GM23248 (cell line): ENCODE results near the gene NEUROD6.

Experiments used
- EZH2 ChIP-seq: fragments of 200-600 bp; sonication (generic); IDR thresholded peaks from 2 replicates; pipeline ENCODE4 v1.6.1; 2018; ENCODE audit warnings: antibody characterized with exemption, mild to moderate bottlenecking; ENCODE audit not compliant: insufficient read depth, poor library complexity, severe bottlenecking
- EZH2phosphoT487 ChIP-seq: fragments of 200-600 bp; sonication (generic); IDR thresholded peaks from 2 replicates; pipeline ENCODE4 v1.6.1; 2018; ENCODE audit warnings: antibody characterized with exemption, moderate library complexity, mild to moderate bottlenecking, low read depth; ENCODE audit not compliant: insufficient read depth

GRCh38 chr7:31308652-31309051, 31.9 kb downstream of the NEUROD6 start:
- no peak for TF ChIP-seq EZH2
- no peak for TF ChIP-seq EZH2phosphoT487
